Measurements from ENCODE around the gene ADPRM.

ADPRM gene, protein sequence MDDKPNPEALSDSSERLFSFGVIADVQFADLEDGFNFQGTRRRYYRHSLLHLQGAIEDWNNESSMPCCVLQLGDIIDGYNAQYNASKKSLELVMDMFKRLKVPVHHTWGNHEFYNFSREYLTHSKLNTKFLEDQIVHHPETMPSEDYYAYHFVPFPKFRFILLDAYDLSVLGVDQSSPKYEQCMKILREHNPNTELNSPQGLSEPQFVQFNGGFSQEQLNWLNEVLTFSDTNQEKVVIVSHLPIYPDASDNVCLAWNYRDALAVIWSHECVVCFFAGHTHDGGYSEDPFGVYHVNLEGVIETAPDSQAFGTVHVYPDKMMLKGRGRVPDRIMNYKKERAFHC

DNA sequence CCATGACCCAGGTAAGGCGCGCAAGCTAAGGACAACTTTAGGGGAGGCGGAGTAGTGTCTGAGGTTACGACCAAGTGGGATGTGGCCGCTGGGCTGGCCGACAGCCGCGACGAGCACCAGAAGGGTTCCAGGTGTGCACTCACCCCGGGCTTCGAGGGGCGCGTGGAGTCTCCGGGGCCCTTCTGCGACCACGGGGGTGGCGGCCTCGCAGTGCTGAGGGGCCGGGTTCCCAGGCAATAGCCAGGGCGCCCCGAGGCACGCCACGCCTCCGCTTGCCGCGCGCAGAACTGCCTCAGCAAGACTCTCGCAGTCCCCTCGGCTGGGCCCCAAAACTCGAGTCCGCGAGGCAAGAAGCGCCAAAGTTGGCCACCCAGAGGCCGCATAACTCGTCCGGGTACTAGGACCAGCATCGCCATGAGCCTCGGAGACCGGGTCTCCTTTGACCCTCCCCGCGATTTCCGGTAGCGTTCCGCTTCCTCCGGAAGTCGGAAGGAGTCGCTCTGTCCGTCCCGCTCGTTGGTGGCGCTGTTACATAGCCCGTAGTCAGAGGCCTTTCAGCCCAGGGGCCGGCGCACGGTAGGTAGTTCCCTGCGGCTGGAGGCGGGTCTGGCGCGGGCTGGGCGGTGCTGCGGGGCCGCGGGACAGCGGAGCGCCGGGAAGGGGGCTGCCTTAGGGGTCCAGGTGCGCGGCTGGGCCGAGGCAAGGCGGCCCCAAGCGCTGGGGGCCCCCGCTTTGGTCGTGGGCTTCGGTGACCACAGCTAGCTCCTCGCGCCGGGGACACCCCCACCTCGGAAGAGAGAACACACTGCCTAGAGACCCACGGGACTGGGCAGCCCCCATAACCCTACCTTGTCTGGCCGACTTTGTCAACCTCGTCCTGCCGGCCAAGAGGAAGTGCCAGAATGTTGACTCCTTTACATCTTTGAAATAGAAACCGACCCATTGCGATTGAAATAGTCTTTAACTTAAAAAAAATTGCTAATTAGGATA, at the start of gene ADPRM, which contains the start of gene SCO1:
Gene ADPRM, plus strand, starts transcription at position 503 of the 990 bp plus-strand sequence. CDS start 7,333 bp downstream, outside the sequence.
Gene SCO1, minus strand, starts transcription at position 442 of the 990 bp plus-strand sequence. Its CDS starts 26 bp downstream, at position 416.
- DNase-seq (ENCODE audit: low spot score), result peak; percentile 91

DNA sequence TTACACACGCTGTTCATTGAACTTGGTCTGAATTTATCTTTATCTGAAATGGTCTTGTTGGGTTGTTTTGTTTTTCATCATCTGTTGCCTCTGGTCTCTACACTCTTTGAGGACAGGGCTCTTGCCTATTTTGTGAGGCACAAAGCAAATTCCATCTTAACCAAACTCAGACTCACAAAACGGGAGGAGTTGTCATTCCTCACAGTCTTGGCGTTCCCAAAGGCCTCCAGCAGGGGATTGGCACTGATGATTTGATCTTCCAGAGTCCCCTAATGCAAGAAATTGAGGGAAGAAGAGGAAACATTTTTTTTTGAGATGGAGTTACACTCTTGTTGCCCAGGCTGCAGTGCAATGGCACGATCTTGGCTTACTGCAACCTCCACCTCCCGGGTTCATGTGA, 49.0 kb upstream of the ADPRM start:
- no peak for DNase-seq (ENCODE audit: low spot score)

DNA sequence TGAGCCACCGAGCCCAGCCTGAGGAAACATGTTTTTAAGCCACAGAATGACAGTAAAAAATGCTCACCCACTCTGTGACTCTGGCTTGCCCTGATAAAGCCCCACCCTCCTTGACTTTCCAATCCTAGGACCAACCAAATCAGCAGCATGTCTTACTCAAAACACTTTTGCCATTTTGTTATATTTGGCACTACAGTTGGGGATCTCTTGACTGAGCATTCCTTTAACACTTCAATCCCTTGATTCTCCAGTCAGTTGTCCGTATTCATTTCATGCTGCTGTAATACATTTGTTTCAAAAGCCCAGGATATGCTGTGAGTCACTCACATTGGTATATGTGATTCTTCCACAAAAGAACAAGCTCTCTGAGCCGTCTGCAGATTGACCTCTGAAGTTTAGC, 48.4 kb upstream of the ADPRM start:
- no peak for DNase-seq (ENCODE audit: low spot score)

DNA sequence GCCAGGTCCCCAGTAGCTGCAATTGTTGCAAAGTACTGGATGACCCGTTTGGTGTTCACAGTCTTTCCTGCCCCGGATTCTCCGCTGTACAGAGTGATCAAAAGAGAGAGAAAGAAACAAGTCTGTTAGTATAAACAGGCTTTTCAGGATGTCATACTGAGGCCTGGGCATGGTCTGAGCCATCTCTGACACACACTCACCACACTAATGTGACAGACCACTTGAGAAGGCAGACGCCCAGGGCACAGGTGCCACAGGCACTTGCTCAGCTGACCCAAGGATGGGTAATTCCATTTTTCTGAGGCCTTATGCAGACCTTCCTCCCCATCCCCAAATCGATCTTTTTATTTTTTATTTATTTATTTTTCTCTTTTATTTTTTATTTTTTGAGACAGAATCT, 47.8 kb upstream of the ADPRM start:
- DNase-seq (ENCODE audit: low spot score), result no peak

DNA sequence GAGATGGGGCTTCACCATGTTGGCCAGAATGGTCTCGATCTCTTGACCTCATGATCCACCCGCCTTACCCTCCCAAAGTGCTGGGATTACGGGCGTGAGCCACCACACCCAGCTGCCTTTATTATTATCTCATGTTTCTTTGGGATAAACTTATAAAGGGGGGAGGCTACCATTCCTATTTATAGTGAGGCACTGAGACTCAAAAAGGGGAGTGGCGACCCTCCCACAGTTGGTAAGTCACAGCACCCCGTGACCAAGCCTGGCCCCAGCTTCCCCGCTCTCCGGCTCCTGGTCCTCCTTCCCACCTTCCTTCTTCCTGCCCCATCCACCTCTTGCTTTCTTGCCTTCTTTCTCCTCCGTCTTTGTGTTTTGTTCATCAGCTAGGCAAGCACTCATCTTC, 45.5 kb upstream of the ADPRM start:
- no peak for DNase-seq (ENCODE audit: low spot score)

DNA sequence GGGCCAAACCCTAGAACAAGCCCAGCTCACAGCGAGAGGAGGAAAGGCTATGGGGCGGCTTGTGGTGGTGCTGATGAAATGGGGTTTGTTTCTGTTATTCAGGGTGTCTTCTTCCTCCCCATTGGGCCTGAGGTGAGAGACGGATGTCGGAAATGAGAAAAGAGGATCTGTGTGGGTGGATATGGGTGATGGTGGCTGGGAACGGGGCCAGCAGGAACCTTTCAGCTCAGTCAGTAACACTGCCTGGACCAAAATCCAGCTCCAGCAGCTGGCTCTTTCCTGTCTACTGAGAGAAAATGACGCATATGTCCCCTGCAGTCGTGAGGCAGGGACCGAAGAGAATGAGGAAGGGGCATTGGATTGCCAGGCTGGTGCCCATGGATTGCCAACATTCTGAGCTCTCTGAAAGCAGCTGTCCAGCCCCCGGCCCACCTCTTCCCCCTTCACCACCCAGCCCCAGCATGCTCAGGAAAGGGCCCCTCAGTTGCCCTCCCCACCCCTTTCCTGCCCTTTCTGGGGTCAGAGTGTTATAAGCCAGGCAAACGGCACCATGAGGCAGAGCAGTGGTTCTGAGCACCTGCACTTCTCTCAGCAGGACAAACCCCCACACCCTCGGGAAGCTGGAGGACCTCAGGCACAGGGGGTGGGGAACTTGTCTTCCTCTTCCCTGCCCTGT, 44.3 kb upstream of the ADPRM start:
- DNase-seq (ENCODE audit: low spot score), result no peak

DNA sequence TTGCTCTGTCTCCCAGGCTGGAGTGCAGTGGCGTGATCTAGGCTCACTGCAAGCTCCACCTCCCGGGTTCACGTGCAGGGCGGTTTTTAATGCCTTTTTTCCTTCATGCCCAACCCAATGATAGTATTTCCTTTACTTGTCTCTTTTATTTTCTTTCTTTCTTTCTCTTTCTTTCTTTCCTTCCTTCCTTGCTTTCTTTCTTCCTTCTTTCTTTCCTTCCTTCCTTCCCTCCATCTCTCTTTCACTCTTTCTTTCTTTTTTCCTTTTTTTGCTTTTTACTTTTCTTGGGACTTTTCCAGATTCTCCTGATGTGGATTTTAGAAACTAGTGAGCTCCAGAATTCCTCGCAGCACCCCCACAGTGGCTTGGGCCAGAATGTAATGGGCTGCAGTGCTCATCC, 43.4 kb upstream of the ADPRM start:
- DNase-seq (ENCODE audit: low spot score), result no peak

DNA sequence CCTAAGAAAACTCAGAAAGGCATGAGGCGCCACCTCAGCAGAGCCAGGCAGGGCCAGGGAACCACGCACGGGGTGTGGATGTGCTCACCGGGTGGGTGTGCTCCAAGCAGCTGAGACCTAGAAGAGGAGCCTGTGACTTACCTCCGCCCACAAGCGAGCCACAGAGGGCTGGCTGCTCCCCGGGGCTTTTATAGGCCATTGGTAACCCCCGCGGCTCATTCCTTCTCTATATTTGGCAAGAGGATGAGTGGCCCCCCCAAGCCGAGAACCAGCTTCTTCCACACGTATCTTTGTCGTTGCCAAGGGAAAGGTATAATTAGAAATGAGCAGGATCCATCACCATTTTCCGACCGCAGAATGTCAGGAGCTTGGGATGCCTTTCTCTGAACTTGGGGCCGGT, 40.2 kb upstream of the ADPRM start, which contains the start of gene MYH3:
Gene MYH3, minus strand, starts transcription at position 162 of the 400 bp plus-strand sequence. CDS start 2,245 bp downstream, outside the sequence.
- no peak for DNase-seq (ENCODE audit: low spot score)

DNA sequence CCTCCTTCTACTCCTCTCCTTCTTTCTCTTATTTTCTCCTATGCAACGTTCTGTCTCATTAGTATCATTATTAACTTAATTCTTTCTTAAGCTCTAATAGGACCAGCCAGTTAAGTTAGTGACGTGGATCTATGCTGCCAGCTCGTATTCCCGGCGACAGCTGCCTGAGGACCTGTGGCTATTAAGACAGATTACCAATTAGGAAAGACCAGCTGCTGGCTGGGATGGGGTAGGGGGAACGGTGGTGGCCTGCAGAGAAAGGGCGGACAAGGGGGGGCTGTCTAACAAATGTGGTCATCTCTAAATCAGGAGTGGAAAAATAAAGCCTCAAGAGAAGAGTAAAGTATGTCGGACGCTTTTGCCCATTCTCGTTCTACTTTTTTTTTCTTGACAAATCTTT, 39.5 kb upstream of the ADPRM start:
- DNase-seq (ENCODE audit: low spot score), result no peak

DNA sequence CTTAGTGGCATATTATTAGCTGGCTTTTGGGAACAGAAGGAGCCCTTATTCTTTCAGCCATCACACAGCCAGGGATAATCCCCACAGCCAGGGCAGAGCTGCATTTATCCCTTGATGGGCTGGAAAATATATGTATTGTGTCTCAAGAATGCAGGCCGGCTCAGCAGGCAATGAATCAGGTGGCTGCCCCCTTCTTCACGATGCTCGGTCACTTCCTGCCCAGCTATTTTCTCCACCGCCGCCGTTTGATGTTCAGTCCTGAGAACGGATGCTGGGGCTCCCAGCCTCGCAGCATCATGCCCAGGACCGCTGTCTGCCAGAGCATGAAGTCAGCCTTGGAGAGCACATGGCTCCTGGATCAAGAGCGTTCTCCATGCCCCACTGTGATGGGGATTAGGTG, 36.0 kb upstream of the ADPRM start:
- DNase-seq (ENCODE audit: low spot score), result no peak

DNA sequence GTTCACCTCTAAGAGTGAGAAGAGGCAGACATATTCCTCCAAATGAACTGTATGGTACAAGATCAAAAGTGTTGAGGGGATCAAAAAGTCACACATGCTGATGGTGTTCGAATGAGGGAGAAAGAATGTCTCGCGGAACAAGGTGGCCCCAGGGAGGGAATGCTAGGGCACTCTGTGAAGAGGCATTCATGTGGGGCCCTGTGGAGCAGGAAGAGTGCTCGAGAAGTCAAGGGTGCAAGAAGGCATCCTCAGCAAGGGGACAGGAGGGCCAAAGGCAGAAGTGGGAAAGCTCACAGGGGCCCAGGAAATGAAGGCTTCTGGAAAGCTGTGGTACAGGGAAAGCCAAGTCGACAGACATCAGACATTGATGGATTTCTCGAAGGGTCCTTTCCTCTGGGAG, 34.2 kb upstream of the ADPRM start:
- no peak for DNase-seq (ENCODE audit: low spot score)

DNA sequence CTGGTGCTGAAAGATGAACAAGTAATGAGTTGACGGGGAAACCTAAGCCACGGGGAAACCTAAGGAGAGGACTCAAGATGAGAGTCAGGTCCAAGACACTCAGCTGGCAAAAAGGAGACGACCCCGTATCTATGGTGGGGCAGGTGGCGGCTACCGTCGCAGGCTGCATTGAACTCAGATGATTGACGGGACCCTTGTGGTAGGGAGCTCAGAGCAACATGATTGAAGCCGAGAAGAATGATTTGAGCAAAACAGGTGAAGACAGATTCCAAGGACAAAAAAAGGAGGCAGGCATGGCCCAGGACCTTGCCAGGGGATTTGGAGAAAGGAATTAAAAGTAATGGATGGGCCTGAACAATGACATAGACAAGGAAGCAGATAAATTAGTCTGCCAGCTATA, 32.8 kb upstream of the ADPRM start:
- no peak for DNase-seq (ENCODE audit: low spot score)

DNA sequence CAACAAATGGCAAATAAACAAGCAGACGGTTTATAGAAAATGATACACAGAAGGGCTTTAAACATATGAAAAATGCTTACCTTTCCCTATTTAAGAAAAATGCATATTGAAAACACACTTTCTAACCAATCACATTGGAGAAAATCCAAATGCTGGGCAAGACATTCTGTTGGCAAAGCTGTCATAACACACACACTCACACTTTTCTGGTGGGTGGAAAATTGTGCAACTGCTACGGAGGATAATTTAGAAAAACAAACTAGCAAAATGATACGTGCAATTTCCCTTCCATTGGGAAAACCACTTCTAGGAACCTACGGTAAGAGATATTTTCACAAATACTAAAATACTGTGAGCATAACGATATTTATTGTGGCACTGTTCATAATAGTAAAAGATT, 30.5 kb upstream of the ADPRM start:
- DNase-seq (ENCODE audit: low spot score), result no peak

DNA sequence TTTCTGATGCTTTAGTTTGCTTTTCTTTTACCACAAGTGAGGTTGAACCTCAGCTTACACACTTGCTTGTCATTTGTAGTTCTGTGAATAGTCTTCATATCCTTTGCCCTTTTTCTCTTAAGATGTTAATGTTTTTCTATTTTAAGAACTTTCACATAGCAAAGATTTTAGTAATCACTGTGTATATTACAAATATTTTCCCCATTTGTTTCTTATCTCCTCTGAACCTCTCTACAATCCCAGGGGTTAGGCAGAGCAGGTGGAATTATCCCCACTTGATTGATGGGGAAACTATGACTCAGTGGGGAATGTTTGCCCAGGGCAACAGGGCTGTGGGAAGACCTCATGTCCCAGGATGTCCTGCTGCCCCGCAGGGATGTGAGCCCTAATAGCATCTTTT, 28.6 kb upstream of the ADPRM start:
- DNase-seq (ENCODE audit: low spot score), result peak; percentile 5

DNA sequence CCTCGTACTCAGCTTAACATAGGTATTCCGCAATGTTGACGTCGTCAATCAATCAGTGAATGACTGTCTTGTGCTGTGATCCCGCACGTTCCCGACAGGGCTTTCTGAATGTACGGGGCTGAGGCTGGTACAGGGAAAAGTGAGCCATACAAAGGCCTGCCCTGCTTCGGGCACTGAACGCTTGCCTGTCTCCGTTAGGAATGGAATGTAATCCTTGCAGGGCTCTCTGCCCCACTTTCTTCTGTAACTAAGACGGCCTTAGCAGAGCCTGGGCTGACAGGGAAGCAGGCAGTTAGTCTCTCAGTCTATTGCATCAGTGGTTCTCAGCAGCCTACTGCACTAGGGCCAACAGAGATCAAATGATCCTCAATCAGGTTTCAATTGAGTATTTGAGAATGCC, 24.1 kb upstream of the ADPRM start:
- DNase-seq (ENCODE audit: low spot score), result no peak

DNA sequence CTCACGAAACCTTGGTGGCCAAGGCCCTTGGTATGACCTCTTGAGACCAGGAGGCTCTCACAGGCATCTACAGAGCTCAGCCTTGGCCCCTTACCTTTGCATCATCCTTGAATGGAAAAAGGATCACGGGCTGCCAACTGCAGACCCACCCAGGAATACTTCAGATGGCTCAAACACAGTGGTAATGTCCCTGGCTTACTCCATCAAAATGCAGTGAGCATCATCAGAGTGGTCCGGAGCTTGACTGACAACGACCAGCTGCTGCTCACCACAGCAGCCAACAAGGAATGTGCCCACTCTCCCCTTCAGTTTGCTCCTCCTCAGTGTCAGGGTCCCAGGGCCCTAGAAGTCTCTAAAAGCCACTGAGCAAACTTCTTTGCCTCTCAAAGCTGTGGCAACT, 22.7 kb upstream of the ADPRM start:
- no peak for DNase-seq (ENCODE audit: low spot score)

DNA sequence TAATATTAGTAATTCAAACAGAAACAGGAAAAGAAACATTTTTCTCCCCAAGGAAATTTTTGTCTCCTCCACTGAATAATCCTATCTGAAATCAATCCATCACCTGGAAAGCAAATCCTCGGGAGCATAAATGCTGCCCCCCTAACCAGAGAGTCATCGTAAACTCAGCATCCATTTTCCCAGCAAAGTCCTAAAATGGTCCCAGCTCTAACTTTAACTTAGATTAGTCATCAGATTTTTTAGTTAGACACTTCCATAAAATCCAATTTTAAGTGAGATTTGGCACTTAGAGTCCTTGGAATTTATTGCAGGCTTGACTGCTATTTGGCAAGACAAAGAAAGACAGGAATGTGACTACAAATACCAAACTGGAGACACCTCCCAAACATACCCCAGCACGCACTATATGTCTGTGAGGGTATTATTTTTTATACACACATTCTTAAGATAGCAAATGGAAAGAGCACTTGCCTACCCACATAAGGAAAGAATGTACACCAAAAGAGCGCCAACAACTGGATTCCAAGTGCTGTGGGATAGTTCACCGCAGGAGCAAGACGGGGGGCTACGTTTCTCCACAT, 15.4 kb upstream of the ADPRM start:
- DNase-seq (ENCODE audit: low spot score), result no peak

DNA sequence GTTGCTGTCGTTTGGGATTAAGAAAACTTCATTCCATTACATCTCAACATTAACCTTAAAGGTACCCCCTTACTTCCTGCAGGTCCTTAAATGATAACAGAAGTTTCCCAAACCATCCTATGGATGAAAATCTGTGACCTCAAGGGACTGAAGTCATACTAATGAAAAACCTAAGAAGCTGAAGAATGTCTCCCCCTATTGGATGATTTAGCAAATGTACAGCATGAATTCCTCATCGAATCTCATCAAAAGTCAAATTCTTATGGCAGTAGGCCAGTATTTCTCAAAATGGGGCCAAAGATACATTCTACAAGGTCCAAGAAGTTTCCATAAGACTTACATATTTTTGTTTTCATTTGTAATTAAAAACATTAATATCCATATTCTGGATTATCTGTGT, 13.5 kb upstream of the ADPRM start:
- DNase-seq (ENCODE audit: low spot score), result peak; percentile 63

DNA sequence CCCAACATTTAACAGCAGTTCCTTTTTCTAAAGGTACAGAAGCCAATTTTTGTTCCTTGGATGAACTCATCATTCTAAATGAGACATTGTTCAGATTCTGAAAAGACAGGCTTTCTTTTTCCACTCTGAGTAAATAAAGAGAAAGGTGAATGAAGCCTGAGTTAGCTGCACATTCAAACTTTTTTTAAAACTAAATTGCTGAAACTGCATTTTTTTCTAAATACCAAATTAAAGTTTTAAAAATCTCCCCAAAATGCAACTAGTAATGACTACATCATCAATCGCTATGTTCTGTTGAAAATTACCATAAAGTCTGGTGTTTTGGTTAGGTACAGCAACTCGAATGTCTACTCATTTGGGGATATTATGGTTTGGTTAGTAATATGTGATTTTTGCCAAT, 9.9 kb upstream of the ADPRM start:
- no peak for DNase-seq (ENCODE audit: low spot score)

DNA sequence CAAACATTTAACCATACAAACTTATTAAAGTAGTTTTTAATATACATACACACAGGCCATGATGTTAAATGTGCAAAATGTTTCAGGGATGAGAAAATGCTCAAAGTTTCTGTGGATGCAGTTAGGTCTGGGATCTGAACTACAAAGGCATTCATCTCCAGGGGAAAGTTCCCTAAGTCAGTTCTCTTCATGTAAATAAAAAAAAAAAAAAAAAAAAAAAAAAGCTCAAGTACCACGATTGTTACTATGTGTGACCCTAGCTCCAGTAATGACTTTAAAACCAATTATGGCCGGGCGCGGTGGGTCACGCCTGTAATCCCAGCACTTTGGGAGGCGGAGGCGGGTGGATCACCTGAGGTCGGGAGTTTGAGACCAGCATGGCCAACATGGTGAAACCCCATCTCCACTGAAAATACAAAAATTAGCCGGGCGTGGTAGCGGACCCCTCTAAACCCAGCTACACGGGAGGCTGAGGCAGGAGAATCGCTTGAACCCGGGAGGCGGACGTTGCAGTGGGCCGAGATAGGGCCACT, 1.5 kb upstream of the ADPRM start:
- DNase-seq (ENCODE audit: low spot score), result peak; percentile 6

DNA sequence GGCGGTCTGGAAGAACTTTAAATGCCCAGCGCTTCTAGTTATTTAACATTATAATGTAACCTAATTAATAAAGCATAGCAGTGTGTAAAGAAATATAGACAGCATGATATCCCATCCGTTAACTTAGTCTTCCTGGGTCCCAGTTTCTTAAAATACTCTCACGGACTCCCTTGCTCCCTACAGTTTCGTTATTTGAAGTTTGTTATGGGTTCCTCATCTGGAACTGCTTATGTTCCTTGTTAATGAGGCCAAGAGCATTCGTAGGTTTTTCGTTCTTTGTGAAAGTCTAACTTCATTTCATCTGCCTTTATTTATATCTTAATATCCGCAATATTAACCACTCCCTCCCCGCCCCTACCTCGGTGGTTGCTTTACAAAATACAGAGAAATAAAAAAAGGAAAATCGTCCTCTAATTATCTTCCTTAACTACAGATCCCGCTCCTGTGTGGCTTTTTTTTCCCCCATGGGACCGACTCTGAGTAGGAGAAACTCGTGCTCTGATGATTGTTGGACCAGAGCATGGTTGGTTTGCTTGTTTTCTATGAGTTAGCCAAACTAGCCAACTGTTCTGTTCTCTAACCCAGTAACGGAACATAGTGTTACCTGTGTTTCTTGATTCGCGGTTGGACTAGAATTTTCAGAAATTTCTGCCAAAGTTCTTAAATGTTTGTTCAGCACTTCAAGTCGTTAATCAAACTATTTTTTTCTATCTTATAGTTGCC, 863 bp downstream of the ADPRM start:
- DNase-seq (ENCODE audit: low spot score), result peak; percentile 36

Measured in RKO (cell line).